DMS114 treated with DMSO at 0.1 percent for 48 hours (cell line): ENCODE data around the gene LGALS4.
"Not testable (repeated sequence)": the region's sequence is repeated elsewhere in the genome, so short reads cannot be mapped to it uniquely, and the experiment has no call there.

Experiments used
- DNase-seq: peaks from one replicate; lab custom pipeline; 2025; ENCODE audit not compliant: unreplicated experiment; lab: John Stamatoyannopoulos, UW

LGALS4 gene

DNA sequence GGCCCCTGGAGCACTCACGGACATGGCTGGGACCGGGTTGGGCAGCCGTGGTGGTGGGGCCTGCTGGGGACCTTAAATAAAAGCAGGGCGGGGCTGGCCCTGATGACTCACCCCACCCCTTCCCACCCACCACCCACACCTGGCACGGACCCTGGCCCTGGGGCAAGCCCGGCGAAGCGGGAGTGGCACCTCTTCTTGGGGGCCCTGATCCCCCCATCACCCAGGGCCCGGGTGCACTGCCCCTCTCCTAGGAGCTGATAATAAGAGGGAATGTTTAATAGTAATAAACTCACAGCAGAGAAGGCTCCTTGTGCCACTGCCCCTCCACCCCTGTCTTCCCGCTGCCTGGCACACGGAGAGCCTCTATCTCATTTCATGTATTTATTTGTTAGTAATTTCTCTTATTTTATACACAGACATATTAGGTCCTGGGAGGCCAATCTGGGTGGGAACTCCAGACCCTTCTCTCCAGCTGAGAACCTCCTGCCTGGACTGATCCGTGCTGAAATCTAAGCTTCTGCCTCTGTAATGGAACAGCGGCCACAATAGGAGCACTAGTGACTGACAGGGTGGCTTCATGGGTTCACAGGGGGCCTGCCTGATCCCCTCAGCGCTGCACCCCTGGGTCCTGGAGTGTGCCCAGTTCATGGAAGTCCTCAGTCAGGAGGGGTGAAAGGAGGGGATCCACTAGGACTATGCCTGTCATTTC, 39.1 kb downstream of the LGALS4 start, which contains the start of gene LGALS7:
LGALS7 (minus strand) TSS at position 49 of the 709 bp plus-strand sequence; CDS start at position 24, 25 bp downstream.
- DNase-seq = no peak

DNA sequence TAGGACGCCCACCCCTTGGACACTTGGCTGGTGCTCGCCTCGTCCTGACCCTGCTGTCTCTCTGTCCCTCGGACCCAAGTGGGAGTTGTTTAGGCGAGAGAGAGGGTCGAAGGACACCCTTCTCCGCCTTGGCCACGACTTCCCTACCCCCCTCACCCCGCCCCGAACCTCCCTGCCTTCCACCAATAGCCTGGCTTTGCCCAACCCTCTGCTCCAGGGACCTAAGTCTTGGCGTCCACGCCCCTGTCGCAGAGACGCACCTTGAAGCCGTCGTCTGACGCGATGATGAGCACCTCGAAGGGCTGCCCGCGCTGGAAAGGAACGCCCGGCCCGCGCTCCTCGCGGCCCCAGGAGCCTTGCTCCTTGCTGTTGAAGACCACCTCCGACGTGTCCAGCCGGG, 41.2 kb downstream of the LGALS4 start:
- DNase-seq = not testable (repeated sequence)

DNA sequence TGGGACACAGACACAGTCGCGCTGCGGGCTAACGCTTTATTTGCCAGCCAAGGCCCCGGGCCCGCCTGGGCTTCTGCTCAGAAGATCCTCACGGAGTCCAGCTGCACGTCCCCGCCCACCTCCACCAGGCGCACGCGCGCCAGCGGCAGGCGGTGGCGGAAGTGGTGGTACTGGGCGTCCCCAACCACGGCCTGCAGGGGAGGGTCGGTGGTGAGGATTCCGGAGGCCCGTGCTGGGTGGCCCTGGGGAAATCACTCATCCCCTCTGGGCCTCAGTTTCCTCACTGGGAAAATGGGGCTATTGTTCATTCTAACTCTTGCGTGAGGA, 41.8 kb downstream of the LGALS4 start:
- DNase-seq = not testable (repeated sequence)

DNA sequence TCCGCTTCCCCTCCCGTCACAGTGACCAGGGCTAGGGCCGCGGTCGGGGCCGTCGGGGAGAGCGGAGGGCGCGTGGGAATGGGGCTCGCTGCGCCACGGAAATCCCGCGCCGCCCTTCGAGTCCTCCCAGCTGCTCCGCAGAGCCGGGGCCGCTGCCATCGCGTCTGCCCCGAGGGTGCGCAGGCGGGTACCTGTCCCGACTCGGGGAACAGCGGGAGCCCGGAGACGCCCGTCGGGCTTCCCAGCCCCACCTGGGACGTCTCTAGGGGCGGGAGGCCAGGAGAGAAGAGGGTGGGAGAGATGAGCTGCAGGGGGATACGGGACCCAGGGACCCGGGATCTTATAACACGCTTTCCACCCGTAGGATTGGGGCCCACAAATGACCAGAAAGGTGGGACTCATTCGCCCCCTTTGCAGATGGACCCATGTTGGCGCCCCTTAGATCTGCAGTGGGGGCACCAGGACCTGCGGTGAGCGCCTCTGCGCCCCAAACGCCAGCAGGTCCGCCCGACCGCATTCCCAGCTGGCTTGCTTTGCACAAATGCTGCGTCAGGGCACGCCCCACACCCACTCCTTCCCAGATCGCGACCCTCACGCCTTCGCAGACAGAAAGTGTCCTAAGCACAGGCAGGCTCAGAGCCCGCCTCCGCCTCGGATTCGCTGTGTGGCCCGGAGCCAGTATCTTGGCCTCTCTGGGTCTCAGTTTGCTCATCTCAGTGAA, 42.4 kb downstream of the LGALS4 start:
- not testable (repeated sequence) for DNase-seq

DNA sequence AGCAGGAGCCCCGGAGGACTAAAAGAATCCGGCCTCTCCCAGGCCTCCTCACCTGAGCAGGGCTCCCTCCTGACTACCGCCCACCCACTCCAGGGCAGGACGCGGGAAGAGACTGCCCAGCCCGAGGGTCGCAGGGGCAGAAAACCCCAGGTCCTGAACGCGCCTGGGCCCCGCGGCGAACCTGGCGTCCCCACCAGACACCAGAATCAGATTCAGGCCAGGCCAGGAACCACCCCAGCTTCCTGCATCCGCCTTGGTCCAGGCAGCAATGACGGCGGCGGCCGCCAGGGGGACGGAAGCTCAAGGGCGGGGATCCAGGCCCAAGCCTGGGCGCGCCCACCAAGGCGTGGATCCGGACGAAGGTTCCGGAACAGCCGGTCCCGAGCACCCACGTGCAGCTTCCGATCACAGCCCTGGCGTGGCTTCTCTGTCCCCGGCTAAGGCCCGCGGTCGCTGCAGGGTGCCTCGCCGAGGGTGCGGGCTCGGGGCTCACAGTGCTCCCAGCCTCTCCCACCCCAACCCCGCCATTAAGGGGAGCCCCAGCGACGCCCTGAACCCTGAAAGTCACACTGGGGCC, 43.0 kb downstream of the LGALS4 start:
- no peak for DNase-seq

DNA sequence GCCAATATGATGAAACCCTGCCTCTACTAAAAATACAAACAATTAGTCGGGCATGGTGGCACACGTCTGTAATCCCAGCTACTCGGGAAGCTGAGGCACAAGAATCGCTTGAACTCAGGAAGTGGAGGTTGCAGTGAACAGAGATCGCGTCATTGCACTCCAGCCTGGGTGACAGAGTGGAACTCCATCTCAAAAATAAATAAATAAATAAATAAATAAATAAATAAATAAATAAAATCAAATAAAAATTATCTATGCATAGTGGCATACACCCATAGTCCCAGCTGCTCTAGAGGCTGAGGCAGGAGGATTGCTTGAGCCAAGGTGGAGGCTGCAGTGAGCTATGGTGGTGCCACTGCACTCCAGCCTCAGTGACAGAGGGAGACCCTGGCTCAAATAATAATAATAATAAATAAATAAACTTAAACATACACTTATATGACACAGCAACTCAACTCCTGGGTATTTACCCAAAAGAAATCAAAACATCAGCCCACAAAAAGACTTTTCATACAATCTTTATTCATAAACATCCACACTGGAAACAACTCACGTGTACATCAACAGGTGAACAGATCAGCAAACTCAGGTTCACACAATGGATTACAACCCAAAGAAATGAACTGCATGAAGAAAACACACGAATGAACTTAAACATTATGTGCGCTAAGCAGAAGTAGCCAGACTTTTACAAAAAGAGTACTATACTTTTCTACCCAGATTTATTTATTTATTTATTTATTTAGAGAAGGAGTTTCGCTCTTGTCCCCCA, 46.3 kb downstream of the LGALS4 start:
- no peak for DNase-seq

DNA sequence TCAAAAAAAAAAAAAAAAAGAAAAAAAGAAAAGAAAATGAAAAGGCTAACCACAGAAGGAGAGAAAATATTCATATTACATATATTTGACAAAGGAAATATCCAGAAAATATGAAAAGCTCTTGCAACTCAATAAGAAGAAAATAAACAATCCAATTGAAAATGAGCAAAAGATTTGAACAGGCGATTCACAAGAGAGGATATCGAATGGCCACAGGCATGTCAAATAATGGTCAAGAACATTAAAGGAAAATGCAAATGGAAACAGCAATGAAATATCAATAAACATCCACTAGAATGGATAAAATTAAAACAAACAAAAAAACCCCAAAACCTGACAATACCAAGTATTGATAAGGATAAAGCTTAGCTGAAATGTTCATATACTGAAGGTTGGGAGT, 47.5 kb downstream of the LGALS4 start:
- DNase-seq = no peak

DNA sequence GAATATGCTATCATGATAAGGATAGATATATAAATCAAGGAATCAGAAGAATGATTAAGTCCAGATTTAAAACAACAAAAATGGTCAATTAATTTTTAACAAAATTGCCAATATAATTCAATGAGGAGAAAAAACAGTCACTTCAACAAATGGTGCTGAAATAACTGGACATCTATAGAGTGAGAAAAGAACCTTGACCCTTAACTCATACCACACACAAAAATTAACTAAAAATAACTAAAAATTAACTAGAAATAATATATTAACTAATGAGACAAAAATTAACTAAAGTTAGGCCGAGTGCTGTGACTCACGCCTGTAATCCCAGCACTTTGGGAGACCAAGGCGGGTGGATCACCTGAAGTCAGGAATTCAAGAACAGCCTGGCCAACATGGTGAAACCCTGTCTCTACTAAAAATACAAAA, 48.9 kb downstream of the LGALS4 start:
- no peak for DNase-seq

DNA sequence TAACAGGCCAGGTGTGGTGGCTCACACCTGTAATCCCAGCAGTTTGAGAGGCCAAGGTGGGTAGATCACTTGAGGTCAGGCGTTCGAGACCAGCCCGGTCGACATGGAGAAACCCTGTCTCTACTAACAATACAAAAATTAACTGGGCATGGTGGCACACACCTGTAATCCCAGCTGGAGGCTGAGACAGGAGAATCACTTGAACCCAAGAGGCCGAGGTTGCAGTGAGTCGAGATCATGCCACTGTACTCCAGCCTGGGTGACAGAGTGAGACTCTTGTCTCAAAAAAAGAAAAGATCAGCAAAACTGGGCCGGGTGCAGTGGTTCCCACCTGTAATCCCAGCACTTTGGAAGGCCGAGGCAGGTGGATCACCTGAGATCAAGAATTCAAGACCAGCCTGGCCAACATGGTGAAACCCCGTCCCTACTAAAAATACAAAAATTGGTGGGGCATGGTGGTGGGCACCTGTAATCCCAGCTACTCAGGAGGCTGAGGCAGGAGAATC, 50.8 kb downstream of the LGALS4 start:
- not testable (repeated sequence) for DNase-seq

DNA sequence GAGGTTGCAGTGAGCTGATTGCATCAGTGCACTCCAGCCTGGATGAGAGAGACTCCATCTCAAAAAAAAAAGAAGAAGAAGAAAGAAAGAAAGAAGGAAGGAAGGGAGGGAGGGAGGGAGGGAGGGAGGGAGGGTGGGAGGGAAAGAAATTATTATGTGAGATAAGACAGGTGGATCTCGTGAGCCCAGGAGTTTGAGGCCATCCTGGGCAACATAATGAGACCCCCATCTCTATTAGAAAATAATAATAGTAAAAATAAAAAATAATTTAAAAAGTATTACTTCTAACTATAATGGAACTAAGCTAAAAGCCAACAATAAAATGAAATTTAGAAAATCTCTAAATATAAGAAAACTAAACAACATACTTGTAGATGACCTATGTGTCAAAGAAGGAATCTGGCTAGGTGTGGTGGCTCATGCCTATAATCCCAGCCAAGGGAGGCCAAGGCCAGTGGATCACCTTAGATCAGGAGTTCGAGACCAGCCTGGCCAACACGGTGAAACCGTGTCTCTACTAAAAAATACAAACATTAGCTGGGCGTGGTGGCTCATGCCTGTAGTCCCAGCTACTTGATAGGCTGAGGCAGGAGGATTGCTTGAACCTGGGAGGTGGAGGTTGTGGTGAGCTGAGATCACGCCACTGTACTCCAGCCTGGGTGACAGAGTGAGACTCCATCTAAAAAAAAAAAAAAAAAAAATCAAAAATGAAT, 51.8 kb downstream of the LGALS4 start:
- not testable (repeated sequence) for DNase-seq

DNA sequence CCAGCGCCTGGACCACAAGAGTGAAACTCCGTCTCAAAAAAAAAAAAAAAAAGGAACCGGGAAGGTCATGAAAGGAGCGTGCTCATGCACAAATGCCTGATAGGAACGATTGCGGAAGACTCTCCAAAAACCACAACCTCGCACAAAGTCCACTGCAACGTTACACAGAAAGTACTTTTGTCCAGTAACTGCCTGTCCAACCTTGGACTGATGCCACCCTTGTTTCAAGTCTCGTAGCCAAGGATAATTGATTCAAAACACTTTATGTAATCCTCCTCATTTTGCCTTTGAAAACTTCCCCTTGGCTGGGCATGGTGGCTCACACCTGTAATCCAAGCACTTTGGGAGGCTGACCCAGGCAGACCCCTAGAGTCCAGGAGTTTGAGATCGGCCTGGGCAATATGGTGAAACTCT, 53.1 kb downstream of the LGALS4 start:
- DNase-seq = no peak

DNA sequence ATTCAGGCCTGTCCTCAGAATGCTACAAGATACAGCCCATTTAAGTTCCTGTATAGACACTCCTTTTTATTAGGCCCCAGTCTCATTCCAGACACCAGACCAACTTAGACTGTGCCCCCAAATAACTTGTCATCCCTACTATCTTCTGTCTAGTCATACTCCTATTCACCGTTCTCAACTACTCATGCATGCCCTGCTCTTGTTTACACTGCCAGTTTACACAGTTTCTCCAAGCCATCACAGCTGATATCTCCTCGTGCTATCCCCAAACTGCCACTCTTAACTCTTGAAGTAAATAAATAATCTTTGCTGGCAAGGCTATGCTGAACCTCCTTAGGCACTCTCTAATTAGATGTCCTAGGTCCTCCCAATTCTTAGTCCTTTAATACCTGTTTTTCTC, 58.5 kb downstream of the LGALS4 start:
- not testable (repeated sequence) for DNase-seq

DNA sequence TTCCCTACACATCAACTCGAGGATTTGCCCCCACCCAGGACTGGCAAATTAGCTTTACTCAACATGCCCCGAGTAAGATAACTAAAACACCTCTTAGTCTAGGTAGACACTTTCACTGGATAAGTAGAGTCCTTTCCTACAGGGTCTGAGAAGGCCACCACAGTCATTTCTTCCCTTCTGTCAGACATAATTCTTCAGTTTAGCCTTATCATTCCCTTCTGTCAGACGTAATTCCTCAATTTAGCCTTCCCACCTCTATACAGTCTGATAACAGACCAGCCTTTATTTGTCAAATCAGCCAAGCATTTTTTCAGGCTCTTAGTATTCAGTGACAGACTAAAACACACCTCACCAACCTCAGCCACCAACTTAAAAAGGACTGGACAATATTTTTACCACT, 59.0 kb downstream of the LGALS4 start:
- DNase-seq = not testable (repeated sequence)
